OCI-LY7 (cell line): ENCODE measurements around the gene CNTN5.

Experiments
- EZH2phosphoT487 ChIP-seq: fragments of 200-600 bp; sonication (generic); IDR thresholded peaks from 2 replicates; pipeline ENCODE4 v1.6.1; 2018; ENCODE audit warnings: low read depth, borderline replicate concordance, mild to moderate bottlenecking, mixed run types, antibody characterized with exemption, low read length, moderate library complexity, mixed read lengths
- TF ChIP-seq, protein P1 (sequence below): fragments of 200-600 bp; sonication (generic); conservative IDR thresholded peaks from 2 replicates; pipeline ENCODE4 v1.5.1; 2014; ENCODE audit warnings: mild to moderate bottlenecking, antibody characterized with exemption, low read length, moderate library complexity, mixed read lengths

DNA sequence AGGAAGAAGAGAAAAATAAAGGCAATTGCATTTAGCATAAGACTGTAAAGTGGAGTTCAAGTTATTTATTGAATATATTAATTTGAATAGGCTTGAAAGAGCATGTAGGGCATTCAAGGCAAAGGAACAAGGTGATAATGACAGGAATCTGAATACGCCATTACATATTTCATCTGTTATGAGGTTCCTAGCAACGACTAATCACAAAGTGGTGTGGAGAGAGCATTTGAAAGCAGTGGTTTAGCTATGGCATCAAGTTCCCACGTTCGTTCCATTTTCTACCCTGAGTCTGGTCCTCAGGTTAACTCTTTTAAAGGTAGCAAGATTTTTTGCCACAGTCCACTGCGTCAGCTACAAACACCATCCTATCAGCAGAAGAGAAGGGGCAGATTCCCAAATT is 59.4 kb downstream of the CNTN5 start:
- no peak for TF ChIP-seq EZH2phosphoT487
- TF ChIP-seq, protein P1, sequence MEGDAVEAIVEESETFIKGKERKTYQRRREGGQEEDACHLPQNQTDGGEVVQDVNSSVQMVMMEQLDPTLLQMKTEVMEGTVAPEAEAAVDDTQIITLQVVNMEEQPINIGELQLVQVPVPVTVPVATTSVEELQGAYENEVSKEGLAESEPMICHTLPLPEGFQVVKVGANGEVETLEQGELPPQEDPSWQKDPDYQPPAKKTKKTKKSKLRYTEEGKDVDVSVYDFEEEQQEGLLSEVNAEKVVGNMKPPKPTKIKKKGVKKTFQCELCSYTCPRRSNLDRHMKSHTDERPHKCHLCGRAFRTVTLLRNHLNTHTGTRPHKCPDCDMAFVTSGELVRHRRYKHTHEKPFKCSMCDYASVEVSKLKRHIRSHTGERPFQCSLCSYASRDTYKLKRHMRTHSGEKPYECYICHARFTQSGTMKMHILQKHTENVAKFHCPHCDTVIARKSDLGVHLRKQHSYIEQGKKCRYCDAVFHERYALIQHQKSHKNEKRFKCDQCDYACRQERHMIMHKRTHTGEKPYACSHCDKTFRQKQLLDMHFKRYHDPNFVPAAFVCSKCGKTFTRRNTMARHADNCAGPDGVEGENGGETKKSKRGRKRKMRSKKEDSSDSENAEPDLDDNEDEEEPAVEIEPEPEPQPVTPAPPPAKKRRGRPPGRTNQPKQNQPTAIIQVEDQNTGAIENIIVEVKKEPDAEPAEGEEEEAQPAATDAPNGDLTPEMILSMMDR, result no peak
